ENCODE data around the gene ARG1.

ARG1 gene

DNA sequence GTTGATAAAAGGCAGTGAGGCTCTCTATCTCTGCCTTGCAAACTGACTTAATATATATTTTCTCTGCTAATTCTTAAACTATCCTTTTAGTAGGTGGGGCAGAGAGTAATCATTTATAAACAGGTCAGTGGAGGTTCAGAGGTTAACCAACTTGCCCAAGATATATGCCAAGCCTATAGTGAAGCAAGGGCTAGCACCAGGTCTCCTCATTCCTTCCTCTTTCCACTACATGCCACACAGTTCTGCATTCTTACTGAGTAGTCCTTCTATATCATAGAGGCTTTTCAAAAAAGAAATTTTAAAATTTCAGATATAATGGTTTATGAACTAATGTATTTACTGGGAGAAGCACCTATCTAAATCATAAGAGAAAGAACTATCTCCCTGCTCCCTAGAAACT is 8.5 kb downstream of the ARG1 start:
- DNase-seq (ENCODE audit: extremely low read depth in 1 of 2, low read depth in 1 of 2), result no peak

DNA sequence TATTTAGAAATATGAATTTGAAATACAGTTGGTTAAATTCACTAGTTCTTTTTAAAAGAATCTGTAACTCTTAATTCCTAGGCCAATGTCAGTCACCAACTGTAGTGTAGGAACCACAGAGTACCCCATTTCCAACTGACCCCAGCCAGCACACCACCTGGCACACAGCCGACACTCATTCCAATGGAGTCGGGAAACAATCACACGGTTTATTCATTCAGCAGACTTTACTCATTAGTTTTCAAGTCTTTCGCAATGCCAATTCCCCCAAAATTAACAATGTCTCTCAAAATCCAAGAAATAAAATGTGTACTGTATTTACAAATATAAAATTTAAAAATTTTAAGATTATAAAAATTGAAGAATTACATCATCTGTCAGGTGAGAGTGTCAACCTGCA is 13.5 kb downstream of the ARG1 start:
- DNase-seq (ENCODE audit: extremely low read depth in 1 of 2, low read depth in 1 of 2), result no peak

- DNase-seq (ENCODE audit: extremely low read depth in 1 of 2, low read depth in 1 of 2), result no peak
These were observed 14.9 kb downstream of the ARG1 start for GRCh38 chr6:131587909-131588308.

- DNase-seq (ENCODE audit: extremely low read depth in 1 of 2, low read depth in 1 of 2), result no peak
These were observed 15.6 kb downstream of the ARG1 start for GRCh38 chr6:131588643-131589042.

GRCh38 chr6:131592935-131593334 is 19.9 kb downstream of the ARG1 start:
- DNase-seq (ENCODE audit: extremely low read depth in 1 of 2, low read depth in 1 of 2), result no peak

- no peak for DNase-seq (ENCODE audit: extremely low read depth in 1 of 2, low read depth in 1 of 2)
These were observed 21.0 kb downstream of the ARG1 start for GRCh38 chr6:131594074-131594473.

DNA sequence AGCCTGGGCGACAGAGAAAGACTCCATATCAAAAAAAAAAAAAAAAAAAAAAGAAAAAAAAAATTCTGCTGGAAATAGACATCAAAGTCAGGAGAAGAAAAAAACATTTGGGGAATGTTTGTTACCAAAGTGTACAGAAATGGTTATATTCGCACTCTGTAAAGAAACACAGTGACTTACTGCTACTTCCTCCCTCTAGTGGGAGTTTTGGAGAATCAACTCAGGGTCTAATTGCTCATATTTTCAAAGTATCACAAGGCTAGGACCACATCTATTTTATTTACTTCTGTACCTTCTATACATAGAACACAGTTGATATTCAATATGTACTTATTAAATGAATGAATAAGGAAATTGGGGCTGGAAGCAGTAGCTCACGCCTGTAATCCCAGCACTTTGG is 24.4 kb downstream of the ARG1 start:
- no peak for DNase-seq (ENCODE audit: extremely low read depth in 1 of 2, low read depth in 1 of 2)

GRCh38 chr6:131600716-131601115 is 27.7 kb downstream of the ARG1 start:
- DNase-seq (ENCODE audit: extremely low read depth in 1 of 2, low read depth in 1 of 2), result no peak

GRCh38 chr6:131602781-131603312 is 29.8 kb downstream of the ARG1 start:
- no peak for DNase-seq (ENCODE audit: extremely low read depth in 1 of 2, low read depth in 1 of 2)

DNA sequence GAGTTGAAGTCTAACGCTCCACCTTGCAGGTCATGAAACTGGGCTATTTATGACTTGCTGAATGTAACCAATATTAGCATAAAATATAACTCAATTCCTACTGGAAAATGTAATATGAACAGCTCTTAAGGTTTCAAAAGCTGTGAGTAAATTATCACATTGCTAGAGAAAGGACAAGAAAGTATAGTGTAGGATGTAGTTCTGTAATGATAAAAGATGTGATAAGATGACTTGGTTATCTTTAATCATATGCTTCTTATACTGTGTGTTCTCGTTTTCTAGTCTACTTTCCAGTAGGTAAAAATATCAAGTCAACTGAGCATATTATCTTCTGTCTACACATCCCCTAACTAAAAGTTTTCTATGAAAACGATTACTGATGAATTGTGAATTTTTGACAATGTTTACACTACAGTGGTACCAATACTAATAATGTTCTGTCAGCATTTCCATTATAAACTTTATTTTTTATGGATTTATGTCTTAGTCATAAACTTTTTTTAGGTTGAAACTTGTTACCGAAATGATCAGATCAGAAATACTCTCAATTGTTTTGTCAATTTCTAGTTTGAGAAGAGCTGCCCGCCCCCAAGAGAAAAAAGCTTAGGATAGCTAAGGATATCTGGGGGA is 40.4 kb downstream of the ARG1 start:
- DNase-seq (ENCODE audit: extremely low read depth in 1 of 2, low read depth in 1 of 2), result no peak

DNA sequence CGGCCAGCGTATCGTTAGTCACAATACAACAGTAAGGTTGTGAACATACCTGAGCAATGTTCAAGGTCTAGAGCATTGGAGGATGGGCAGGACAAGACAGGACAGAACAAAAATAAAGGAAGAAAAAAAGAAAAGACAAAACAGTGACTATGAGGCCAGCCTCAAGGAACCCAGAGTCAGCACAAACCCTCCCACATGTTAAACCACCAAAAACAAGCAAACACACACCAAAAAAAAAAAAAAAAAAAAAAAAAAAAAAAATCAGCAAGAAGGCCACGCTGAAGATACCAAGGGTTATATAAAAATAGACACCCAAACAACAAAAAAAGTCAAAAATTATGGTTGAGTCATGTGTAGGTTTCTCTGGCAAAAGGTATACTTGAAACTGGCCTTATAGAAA is 42.2 kb downstream of the ARG1 start:
- DNase-seq (ENCODE audit: extremely low read depth in 1 of 2, low read depth in 1 of 2), result no peak

DNA sequence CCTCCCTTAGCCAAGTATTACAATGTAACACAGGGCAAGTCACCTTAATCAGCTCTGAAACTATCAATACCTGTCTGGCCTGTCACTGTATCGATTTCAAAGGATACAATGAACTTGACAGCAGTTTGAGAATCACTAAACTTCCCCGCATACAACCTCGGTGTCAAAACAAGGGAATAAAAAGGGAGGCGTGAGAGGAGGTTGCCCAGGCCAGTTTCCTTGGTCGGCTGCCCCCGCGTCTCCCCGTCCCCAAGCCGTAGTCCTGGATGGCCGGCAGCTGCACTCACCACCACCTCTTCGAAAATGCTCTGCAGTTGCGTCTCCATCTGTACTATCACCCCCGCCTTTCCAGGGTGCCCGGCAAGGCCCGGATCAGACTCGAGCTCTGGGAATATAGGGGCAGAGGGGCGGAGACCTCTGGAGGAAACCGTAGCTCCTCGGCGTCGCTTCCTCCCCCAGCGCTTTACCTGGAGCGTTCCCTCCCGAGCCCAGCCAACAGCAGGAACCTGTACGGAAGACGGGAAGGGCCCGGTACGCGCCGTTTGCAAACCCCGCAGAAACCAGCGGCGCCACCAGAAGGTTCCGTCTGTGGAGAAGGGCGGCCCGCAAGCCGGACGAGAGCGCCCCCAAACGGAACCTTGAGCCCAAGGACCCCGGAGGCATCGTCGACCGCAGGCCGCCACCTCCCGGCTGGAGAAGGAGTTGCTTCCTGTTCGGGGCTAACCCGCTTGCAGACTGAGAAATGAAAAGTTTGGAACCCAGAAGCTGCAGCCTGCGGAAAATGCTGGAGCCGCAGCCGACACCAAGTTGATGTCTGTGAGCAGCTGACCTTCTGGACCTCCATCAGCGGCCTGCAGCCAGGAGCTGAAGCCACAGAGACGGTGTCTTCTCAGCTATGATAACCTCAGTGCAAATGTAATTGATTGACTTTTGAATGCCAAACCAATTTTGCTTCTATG is 55.0 kb downstream of the ARG1 start, which contains the start of gene MED23:
TSS of gene MED23 (minus strand) at position 519 of the 959 bp plus-strand sequence. CDS start at position 326, 193 bp downstream.
- DNase-seq (ENCODE audit: extremely low read depth in 1 of 2, low read depth in 1 of 2), result peak; percentile 87 to 88

DNA sequence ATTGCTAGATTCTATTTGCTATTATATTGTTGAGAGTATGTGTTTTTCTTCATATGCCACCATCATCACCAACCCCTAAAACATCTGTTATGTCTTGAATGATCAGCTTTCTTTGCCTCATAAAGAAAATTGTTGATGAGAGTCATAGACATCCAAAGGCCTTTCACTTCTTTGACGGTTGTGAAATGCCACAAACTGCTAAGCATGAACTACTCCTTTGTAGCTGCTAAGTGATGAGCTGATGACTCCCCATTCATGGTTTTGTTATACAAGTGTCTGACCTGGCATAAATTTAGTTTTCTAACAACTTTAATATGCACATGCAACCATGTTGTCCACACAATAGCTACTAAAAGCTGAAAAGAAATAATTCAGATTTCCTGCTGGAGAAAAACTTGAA is 55.7 kb downstream of the ARG1 start:
- no peak for DNase-seq (ENCODE audit: extremely low read depth in 1 of 2, low read depth in 1 of 2)

DNA sequence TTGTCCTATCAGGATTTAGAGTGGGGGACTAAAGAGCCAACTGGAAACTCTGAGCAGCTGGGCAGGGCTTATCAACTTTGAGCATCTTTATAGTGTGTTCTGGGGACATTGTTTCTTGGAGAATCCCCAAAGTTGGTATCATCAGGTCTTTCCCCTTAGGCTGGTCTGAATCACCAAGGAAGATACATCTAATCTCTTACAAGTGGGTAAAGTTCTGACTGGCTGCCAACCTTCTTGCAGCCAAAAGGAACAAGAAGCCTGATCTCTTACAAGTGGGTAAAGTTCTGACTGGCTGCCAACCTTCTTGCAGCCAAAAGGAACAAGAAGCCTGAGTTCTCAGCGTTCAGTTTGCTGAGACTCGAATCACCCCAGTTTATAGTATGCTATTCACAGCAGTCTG is 56.6 kb downstream of the ARG1 start:
- DNase-seq (ENCODE audit: extremely low read depth in 1 of 2, low read depth in 1 of 2), result no peak

DNA sequence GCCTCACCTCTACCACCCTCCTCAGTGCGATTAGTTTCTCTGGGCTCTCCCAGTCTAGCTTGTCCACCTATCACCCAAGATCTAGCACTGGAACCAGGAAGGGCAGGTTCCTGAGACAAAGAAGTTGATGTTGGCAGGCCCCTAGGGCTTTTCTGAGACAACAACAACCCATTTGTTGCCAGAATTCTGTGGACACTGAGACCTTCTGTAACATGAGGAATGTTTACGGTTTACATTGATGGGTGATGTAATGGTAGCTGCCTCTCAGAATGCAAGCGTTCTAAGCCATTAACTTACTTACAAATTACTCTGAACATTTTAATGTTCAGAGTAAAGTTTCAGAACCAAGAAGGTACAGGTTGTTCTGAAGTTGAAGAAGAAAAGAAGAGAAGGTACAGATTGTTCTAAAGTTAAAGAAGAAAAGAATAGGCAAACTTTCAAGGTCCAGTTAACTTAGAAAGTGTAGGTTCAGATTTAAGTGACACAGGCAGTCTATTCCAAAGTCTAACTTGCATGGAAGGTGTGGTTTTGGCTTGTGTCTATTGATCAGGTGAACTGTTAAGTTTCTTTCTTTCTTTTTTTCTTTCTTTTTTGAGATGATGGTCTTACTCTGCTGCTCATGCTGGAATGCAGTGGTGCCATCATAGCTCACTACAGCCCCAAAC is 58.7 kb downstream of the ARG1 start:
- DNase-seq (ENCODE audit: extremely low read depth in 1 of 2, low read depth in 1 of 2), result no peak
